RWPE2 (cell line): ENCODE results near the gene PSAP.
"Not testable (repeated sequence)": the region's sequence is repeated elsewhere in the genome, so short reads cannot be mapped to it uniquely, and the experiment has no call there.

ENCODE experiments used
- ATAC-seq: fragments of 200-7000 bp; cut with Tn5 transposase; 3 replicates; pipeline ENCODE4 v1.9.1; 2021; ENCODE audit warnings: low read depth
- DNase-seq: peaks from one replicate; pipeline ENCODE4 v3.0.0-alpha.2; 2020; ENCODE audit warnings: low spot score
- H3K27ac ChIP-seq: fragments of 450-650 bp; 2 replicates; pipeline ENCODE4 v1.5.1; 2017; ENCODE audit warnings: mild to moderate bottlenecking; ENCODE audit not compliant: poor library complexity, severe bottlenecking
- H3K27me3 ChIP-seq: fragments of 250-450 bp; sonication (Bioruptor Pico); 2 replicates; pipeline ENCODE4 v1.5.1; 2021; ENCODE audit warnings: mild to moderate bottlenecking, moderate library complexity; ENCODE audit not compliant: insufficient read depth, poor library complexity, severe bottlenecking
- H3K36me3 ChIP-seq: fragments of 250-450 bp; sonication (Bioruptor Pico); 2 replicates; pipeline ENCODE4 v1.5.1; 2020; ENCODE audit warnings: low read depth, mild to moderate bottlenecking, moderate library complexity
- H3K4me1 ChIP-seq: fragments of 250-450 bp; sonication (Bioruptor Pico); 2 replicates; pipeline ENCODE4 v1.5.1; 2021; ENCODE audit warnings: mild to moderate bottlenecking, moderate library complexity; ENCODE audit not compliant: insufficient read depth, poor library complexity, severe bottlenecking
- H3K4me3 ChIP-seq: fragments of 250-450 bp; sonication (Bioruptor Pico); 2 replicates; pipeline ENCODE4 v1.5.1; 2021; ENCODE audit warnings: mild to moderate bottlenecking, moderate library complexity; ENCODE audit not compliant: severe bottlenecking
- H3K9me3 ChIP-seq: fragments of 250-450 bp; sonication (Bioruptor Pico); 2 replicates; pipeline ENCODE4 v1.5.1; 2021; ENCODE audit warnings: mild to moderate bottlenecking, moderate library complexity; ENCODE audit not compliant: severe bottlenecking
- CTCF ChIP-seq: fragments of 450-650 bp; IDR thresholded peaks from one replicate; pipeline ENCODE4 v1.5.1; 2017; ENCODE audit warnings: mild to moderate bottlenecking, moderate library complexity; ENCODE audit not compliant: poor library complexity, severe bottlenecking

The PSAP gene

GRCh38 chr10:71850743-71851464 lies at the start of gene PSAP:
Gene PSAP, minus strand, starts transcription at chr10:71851251. Its CDS starts 30 bp downstream, at chr10:71851221.
- Histone ChIP-seq H3K4me1 (peaks cover 18% of the 10 kb centered on the region), H3K27me3 (no peaks in the 10 kb centered on the region)
- no peak for TF ChIP-seq CTCF

GRCh38 chr10:71900441-71901180 lies 49.6 kb upstream of the PSAP start:
- no peaks in the 10 kb centered on the region for H3K4me1 ChIP-seq
- no peak overlapping the region for H3K4me3 ChIP-seq
- DNase-seq, result no peak
- H3K36me3 ChIP-seq, result no peaks in the 10 kb centered on the region
- H3K27ac ChIP-seq, result no peak overlapping the region
- H3K9me3 ChIP-seq, result no peaks in the 10 kb centered on the region
- ATAC-seq, result no peak
- no peak for TF ChIP-seq CTCF
- no peaks in the 10 kb centered on the region for H3K27me3 ChIP-seq

More at GRCh38 chr10:71850743-71851464, at the start of gene PSAP:
- Histone ChIP-seq H3K4me3 (peak within 1 kb of the TSS; percentile 82), H3K36me3 (0 out of 2 replicates have a peak, but pooled peaks cover 3% of the 10 kb centered on the region), H3K27ac (peak within 1 kb of the TSS; percentile 76), H3K9me3 (no peaks in the 10 kb centered on the region)
- ATAC-seq (peak; percentile 95), DNase-seq (peak; percentile 98)

GRCh38 chr10:71899665-71900412 lies 48.8 kb upstream of the PSAP start:
- Histone ChIP-seq H3K27ac (no peak overlapping the region), H3K36me3 (no peaks in the 10 kb centered on the region), H3K4me1 (no peaks in the 10 kb centered on the region), H3K4me3 (no peak overlapping the region), H3K9me3 (no peaks in the 10 kb centered on the region), H3K27me3 (no peaks in the 10 kb centered on the region)
- ATAC-seq (no peak), DNase-seq (no peak)
- no peak for TF ChIP-seq CTCF

GRCh38 chr10:71898346-71898745 lies 47.3 kb upstream of the PSAP start:
- not testable (repeated sequence) for H3K27ac ChIP-seq, H3K4me3 ChIP-seq, H3K4me1 ChIP-seq, H3K36me3 ChIP-seq, H3K27me3 ChIP-seq, ATAC-seq, H3K9me3 ChIP-seq, DNase-seq

GRCh38 chr10:71893920-71894319 lies 42.9 kb upstream of the PSAP start:
- DNase-seq, result no peak
- H3K27me3 ChIP-seq, result no peaks in the 10 kb centered on the region
- peaks cover 4% of the 10 kb centered on the region for H3K4me1 ChIP-seq
- no peak overlapping the region for H3K4me3 ChIP-seq
- H3K9me3 ChIP-seq, result no peaks in the 10 kb centered on the region
- no peak for ATAC-seq
- no peaks in the 10 kb centered on the region for H3K36me3 ChIP-seq
- H3K27ac ChIP-seq, result no peak overlapping the region
- TF ChIP-seq CTCF, result no peak
